Gastroesophageal sphincter (tissue), 3 donors: Measurements from ENCODE around the gene OGFR.

Source experiments
- CTCF ChIP-seq, 4 experiments: fragments of 200-600 bp in 2 of 4; fragments of 450-650 bp in 2 of 4; sonication (generic) in 1 of 4; IDR thresholded peaks; one replicate each; pipeline ENCODE4 v1.5.1; 2017 to 2019; ENCODE audit warnings: antibody characterized with exemption in 4 of 4, mild to moderate bottlenecking in 2 of 4, moderate library complexity in 2 of 4
- EP300 ChIP-seq: sonication (generic); formaldehyde crosslinking; IDR thresholded peaks from one replicate; pipeline ENCODE4 v1.6.1; 2017; ENCODE audit warnings: antibody characterized with exemption, mild to moderate bottlenecking
- POLR2A ChIP-seq, 2 donors: fragments of 450-650 bp; IDR thresholded peaks; one replicate each; pipeline ENCODE4 v1.6.1; 2017; ENCODE audit warnings: antibody characterized with exemption in 2 of 2, mild to moderate bottlenecking in 2 of 2, moderate library complexity in 1 of 2
- POLR2AphosphoS5 ChIP-seq: sonication (generic); formaldehyde crosslinking; IDR thresholded peaks from one replicate; pipeline ENCODE4 v1.6.1; 2017; ENCODE audit warnings: antibody characterized with exemption

- TF ChIP-seq EP300 (no peak), POLR2AphosphoS5 (no peak), POLR2A (IDR thresholded peaks at IDR 0.05) (no peak), CTCF (IDR thresholded peaks at IDR 0.05) (no peak)
Observed at GRCh38 chr20:62800314-62801259, 4.0 kb upstream of the OGFR start.
